MM.1S (cell line): ENCODE results near the gene PGRMC2.

Experiments
- EZH2 ChIP-seq: fragments of 300-600 bp; sonication (generic); optimal IDR thresholded peaks from 2 replicates; pipeline ENCODE3; 2017; ENCODE audit warnings: low read depth, mild to moderate bottlenecking, antibody characterized with exemption, low read length, mixed read lengths
- EZH2phosphoT487 ChIP-seq: fragments of 300-600 bp; sonication (generic); IDR thresholded peaks from 2 replicates; pipeline ENCODE4 v1.6.1; 2018; ENCODE audit warnings: antibody characterized with exemption, low read length
- TF ChIP-seq, protein P1 (sequence below): fragments of 300-600 bp; sonication (generic); IDR thresholded peaks from 2 replicates; pipeline ENCODE4 v1.5.1; 2016; ENCODE audit warnings: antibody characterized with exemption, low read length, mixed read lengths

DNA sequence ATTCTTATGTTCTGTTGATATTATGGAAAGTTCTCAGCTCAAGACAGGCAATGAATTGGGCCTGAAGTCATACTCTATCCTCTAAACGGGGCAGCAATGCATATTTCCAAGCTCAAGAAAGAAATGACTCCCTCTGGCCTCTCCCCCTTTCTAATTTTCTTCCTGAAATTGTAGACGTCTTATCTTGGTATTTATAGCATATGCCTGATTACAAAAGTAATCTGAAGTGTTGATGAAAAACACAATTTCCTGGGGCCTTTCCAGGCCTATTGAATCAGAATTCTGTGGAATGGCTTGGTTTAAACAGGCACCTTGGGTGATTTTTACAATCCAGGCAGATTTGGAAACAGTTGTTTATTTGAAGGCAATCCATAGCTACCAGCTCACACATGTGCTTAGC lies 21.4 kb upstream of the PGRMC2 start:
- TF ChIP-seq, protein P1, sequence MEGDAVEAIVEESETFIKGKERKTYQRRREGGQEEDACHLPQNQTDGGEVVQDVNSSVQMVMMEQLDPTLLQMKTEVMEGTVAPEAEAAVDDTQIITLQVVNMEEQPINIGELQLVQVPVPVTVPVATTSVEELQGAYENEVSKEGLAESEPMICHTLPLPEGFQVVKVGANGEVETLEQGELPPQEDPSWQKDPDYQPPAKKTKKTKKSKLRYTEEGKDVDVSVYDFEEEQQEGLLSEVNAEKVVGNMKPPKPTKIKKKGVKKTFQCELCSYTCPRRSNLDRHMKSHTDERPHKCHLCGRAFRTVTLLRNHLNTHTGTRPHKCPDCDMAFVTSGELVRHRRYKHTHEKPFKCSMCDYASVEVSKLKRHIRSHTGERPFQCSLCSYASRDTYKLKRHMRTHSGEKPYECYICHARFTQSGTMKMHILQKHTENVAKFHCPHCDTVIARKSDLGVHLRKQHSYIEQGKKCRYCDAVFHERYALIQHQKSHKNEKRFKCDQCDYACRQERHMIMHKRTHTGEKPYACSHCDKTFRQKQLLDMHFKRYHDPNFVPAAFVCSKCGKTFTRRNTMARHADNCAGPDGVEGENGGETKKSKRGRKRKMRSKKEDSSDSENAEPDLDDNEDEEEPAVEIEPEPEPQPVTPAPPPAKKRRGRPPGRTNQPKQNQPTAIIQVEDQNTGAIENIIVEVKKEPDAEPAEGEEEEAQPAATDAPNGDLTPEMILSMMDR = no peak
- TF ChIP-seq EZH2 = no peak
- no peak for TF ChIP-seq EZH2phosphoT487
